NCI-H2081 (cell line): ENCODE results near the gene EML2.
"Not testable (repeated sequence)": the region's sequence is repeated elsewhere in the genome, so short reads cannot be mapped to it uniquely, and the experiment has no call there.

ENCODE experiments used
- DNase-seq, 2 experiments: peaks; one replicate each; lab custom pipeline; 2025; lab: John Stamatoyannopoulos, UW

EML2 gene

GRCh38 chr19:45638930-45639729 is at the start of gene EML2:
TSS of gene EML2 (minus strand) at chr19:45639397. CDS start at chr19:45639376, 21 bp downstream.
- DNase-seq = peak; percentile 15 to 17

- DNase-seq = no peak
Measured at GRCh38 chr19:45687599-45687998, 48.4 kb upstream of the EML2 start.

- not testable (repeated sequence) for DNase-seq
Measured at GRCh38 chr19:45685045-45685444, 45.8 kb upstream of the EML2 start.

GRCh38 chr19:45682908-45683307 is 43.7 kb upstream of the EML2 start:
- DNase-seq = no peak

GRCh38 chr19:45682117-45682516 is 42.9 kb upstream of the EML2 start:
- DNase-seq = no peak

- DNase-seq = peak; percentile 76 to 85
Measured at GRCh38 chr19:45681391-45682015, 42.3 kb upstream of the EML2 start.

- DNase-seq = peak; percentile 55 to 59
Measured at GRCh38 chr19:45677351-45678230, 38.4 kb upstream of the EML2 start.

GRCh38 chr19:45676851-45677263 is 37.7 kb upstream of the EML2 start:
- no peak for DNase-seq

- no peak for DNase-seq
Measured at GRCh38 chr19:45674946-45675345, 35.7 kb upstream of the EML2 start.

- DNase-seq = peak; percentile 22 to 70
Measured at GRCh38 chr19:45670670-45671453, 31.7 kb upstream of the EML2 start.

GRCh38 chr19:45668342-45668871 is 29.2 kb upstream of the EML2 start:
- DNase-seq = no peak

- no peak for DNase-seq
Measured at GRCh38 chr19:45667620-45668341, 28.6 kb upstream of the EML2 start, which contains the start of gene GIPR. TSS of gene GIPR (plus strand) at chr19:45668221. CDS start at chr19:45669521, 1,300 bp downstream.

GRCh38 chr19:45664575-45664974 is 25.4 kb upstream of the EML2 start:
- DNase-seq = no peak

- no peak for DNase-seq
Measured at GRCh38 chr19:45663800-45664199, 24.6 kb upstream of the EML2 start.

- no peak for DNase-seq
Measured at GRCh38 chr19:45660636-45661035, 21.4 kb upstream of the EML2 start.

- DNase-seq = no peak
Measured at GRCh38 chr19:45659096-45659729, 20.0 kb upstream of the EML2 start.

- DNase-seq = no peak
Measured at GRCh38 chr19:45657520-45658167, 18.4 kb upstream of the EML2 start.

GRCh38 chr19:45655073-45655472 is 15.9 kb upstream of the EML2 start:
- DNase-seq = no peak

GRCh38 chr19:45653634-45654033 is 14.4 kb upstream of the EML2 start:
- DNase-seq = no peak

- DNase-seq = no peak
Measured at GRCh38 chr19:45650722-45651121, 11.5 kb upstream of the EML2 start.
